GM18909 (cell line): ENCODE measurements around the gene APH1A.
"Not testable (repeated sequence)": the region's sequence is repeated elsewhere in the genome, so short reads cannot be mapped to it uniquely, and the experiment has no call there.

Source experiments
- ATAC-seq: cut with Tn5 transposase; IDR thresholded peaks from one replicate; pipeline ENCODE4 v1.9.1; 2021; ENCODE audit warnings: mild to moderate bottlenecking; ENCODE audit not compliant: unreplicated experiment, poor library complexity

APH1A gene

GRCh38 chr1:150269451-150269850 lies 635 bp upstream of the APH1A start:
- ATAC-seq, result no peak

DNA sequence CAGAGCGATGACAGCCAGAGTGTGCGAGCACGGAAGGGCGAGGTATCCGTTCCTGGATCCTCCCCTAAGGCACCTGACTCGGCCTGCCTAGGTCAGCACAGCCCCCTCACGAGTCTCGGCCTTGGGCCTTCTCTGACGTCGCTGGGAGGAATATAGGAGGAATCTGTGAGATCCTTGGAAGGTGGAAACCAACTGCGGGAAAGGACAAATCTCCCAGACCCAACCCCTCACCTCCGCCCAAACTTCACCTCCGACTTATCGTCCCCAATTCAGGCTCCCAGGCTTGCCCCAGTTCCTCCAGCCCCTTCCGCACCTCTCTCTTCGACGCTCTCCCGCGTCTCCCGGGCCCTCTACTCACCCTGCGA lies 494 bp downstream of the APH1A start:
- peak; percentile 14 for ATAC-seq

- ATAC-seq, result no peak
Observed at GRCh38 chr1:150267896-150268295, 920 bp downstream of the APH1A start.

DNA sequence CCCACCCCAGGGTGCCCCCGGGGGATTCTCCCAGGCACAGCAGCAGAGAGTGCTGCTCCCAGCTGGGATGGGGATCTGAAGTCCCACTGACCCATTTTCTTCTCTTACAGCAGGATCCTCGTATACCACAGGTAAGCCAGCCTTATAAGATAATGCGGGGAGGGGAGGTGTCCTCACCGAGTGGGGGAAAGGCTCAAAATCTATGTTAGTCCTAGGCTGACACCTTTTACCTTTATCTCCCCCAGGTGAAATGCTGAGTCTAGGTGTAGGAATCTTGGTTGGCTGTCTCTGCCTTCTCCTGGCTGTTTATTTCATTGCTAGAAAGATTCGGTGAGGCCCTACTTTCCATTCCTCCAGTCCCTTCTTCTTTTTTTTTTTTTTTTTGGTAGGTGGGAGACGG lies 5.3 kb downstream of the APH1A start:
- no peak for ATAC-seq

GRCh38 chr1:150262388-150263320 lies 6.2 kb downstream of the APH1A start:
- ATAC-seq, result no peak

DNA sequence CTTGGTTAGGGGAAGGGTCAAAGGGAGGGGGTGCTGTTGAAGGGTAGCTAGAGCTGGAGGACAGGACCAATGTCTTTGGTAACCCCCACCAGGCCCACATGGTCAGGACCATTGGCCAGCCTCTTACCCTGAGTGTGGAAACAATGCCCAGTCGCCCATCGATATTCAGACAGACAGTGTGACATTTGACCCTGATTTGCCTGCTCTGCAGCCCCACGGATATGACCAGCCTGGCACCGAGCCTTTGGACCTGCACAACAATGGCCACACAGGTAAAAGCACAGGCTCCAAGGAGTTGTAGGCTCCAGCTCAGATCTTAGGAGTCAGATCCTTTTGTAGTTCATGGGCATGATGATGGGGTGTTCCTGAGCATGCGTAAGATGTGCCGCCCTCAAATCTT lies 7.4 kb downstream of the APH1A start:
- ATAC-seq, result no peak

GRCh38 chr1:150259758-150260669 lies 8.8 kb downstream of the APH1A start:
- no peak for ATAC-seq

DNA sequence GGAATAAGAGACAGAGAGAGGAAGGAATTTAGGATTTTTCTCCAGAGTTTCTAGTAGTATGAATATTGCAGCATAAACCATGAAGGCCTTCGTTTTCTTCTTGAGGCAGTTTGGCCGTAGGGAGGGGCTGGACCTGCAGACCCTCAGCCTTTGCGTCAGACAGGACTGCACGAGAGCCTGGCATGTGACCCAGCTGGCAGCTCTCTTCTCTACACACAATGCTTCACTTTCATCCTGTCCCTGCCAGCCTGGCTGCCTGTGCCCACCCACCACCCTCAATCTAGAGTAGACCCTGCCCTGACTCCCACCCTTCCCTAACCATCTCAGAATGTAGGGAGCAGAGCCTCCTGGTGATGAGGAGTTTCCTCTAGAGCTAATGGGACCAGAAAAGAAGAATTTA lies 9.6 kb downstream of the APH1A start:
- no peak for ATAC-seq

GRCh38 chr1:150257624-150258585 lies 10.9 kb downstream of the APH1A start, which contains the start of gene CA14:
TSS of gene CA14 (plus strand) at chr1:150257774. CDS start at chr1:150258129, 355 bp downstream.
- ATAC-seq, result no peak

DNA sequence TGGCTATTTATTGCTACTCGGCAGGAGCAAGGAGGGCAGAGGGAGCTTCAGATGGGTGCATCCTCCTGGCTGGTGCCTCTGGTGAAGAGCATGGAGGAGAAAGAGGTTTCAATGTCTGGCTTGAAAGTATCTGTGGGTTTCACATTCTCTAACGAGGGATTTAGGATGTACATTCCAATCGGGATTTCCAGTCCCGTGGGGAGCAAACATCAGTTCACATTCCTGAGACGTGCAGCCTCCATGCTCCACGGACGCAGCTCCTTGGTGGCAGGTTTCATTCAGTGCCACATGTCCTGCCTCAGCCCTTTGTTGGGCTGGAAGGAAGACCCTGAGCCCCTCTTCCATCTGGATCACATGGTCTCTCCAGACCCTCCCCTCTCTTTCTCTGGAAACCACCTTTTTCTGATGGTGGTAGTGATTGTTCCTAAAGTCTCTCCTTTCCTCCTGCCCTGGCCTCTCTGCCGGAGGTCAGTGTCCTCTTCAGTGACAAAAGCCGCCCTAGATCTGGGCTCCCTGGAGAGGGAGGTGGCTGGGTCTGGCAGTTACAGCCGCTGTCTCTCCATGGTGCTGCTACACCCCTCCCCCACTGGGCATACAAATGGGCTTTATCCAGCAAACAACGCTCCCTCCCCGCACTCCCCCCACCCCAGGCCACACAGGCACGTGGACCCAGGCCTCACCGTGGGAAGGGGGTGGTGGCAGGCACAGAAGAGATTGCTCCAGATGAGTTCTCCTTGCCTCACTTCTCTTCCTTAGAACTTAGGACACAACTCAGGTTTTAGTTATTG lies 12.1 kb downstream of the APH1A start:
- no peak for ATAC-seq

DNA sequence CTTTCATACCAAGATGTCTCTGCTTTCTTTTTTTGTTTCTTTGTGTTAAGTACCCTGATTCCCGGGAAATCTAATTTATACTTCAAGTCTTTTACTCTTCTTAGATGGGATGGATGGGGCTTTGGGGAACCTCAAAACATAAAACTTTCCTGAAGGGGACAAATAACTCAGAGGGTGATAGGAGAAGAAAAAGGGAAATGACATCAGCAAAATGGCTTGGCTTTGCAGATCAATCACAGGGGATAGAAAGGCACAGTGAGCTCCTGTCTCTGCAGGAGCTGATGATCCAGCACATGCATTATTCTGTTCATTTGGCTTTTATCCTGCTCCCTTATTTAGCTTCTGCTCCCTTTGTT lies 12.6 kb downstream of the APH1A start:
- no peak for ATAC-seq

DNA sequence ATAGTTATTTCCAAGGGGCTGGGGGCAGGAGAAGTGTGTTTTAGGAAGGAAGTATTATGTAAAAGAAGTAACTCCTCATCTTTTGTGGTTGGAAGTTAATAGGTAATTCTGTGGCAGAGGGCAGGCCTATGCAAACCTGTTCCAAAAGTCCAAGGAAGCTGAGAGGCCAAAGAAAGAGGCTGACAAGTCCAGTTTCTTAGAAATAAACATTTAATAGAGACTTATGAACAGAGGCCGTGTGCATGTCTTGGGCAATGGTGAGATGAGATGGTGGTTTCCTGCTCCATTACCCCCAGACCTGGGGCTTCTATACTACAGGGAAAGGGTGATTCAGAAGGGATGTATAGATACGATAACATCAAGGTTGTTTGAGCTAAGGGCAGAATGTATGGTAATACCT lies 18.9 kb downstream of the APH1A start:
- ATAC-seq, result no peak

DNA sequence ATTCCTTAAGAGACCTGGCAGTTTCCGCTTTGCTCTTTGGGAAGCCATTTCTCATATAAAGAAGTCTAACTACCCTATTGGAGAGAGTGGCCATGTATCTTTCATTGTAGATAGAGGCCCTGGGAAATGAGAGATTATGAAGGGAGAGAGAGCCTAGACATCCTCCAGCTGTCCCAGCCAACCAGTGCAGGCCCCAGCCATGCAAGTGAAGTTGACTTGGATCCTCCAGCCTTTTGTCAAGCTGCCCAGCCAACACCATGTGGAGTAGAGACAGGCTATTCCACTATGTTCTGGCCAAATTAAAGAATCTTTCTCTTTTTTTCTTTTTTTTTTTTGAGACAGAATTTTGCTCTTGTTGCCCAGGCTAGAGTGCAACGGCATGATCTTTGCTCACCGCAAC lies 25.8 kb downstream of the APH1A start:
- no peak for ATAC-seq

- no peak for ATAC-seq
Observed at GRCh38 chr1:150237746-150238145, 31.1 kb downstream of the APH1A start.

GRCh38 chr1:150237176-150237575 lies 31.6 kb downstream of the APH1A start:
- not testable (repeated sequence) for ATAC-seq

GRCh38 chr1:150236614-150237100 lies 32.2 kb downstream of the APH1A start:
- no peak for ATAC-seq

DNA sequence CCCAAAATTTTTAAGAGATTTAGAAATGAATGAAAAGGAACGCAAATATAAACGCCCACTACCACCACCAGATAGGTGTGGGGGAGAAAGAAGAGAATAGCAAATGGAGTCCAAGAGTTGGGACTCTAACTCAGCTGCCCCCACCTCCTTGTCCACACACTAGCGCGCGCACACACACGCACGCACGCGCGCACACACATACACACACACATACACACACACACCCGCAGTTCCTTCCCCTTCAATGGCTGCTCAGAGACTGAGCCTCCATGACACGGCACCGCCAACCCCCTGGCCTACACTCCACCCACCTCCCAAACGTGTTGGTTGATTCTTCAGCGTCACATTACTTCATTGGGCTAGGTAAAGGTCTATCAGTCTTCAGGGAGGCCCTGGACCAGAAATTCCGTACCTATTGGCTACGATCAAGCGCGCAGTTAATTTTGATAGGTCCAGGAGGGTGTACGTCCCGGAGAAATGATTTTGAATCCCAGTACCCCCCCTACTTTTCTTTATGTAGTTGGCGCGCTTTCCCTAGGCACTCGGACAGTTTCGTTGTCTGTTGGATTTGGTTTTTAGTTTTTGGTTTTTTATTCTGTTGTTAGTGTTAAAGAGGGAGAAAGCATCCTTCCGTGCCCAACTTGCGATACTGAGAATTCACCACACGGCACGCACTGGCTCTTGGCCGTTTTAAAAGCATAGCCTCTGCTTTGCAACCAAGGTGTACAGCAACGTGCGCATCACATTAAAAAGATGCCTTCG lies 32.8 kb downstream of the APH1A start, which contains the start of gene ANP32E:
Gene ANP32E (minus strand): TSS at position 261 of the 762 bp plus-strand sequence. CDS start 326 bp downstream, outside the sequence.
- peak; percentile 84 for ATAC-seq

DNA sequence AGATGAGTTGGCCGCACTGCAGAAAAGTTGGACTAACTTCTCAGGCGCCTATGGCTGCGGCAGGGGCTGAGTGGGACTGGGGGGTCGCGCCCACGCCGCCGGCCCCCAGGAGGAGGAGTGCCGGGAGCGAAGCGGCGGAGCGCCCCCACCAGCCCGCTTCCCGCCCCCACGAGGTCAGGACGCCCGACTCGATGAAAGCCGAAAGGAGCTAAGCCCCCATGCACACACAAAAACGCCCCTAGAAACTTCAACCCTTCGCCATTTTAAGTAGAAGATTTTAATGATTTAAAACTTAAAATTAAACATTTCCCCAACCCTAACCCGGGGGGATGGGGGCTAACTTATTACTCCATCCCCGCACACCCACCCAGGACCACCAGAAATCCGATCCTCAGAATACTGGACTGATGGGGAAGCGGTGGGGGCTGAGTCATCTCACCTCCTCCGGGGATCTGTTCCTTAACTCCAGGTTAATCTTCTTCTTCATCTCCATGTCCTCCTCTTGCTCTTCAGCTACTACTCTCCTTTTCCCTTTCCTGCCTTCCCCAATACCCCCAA lies 33.4 kb downstream of the APH1A start:
- ATAC-seq, result no peak
